ENCODE measurements around the gene GPER1. TPM values are rescaled to one million over a fixed set of nuclear protein-coding genes. Genes with fewer than 3 reads are reported as not detected.

Gene GPER1
- total RNA-seq, 1 experiment from 2014 or later, result 1.2 TPM

GRCh38 chr7:1060315-1061072 is 27.4 kb upstream of the GPER1 start:
- 0 out of 4 replicates have a peak, but pooled peaks cover 0 to under 1% of the 10 kb centered on the region in 2 experiments for H3K4me1 ChIP-seq (ENCODE audit: control insufficient read depth in 1 of 2, insufficient read depth in 2 of 2, low read length in 2 of 2)
- RAD21 ChIA-PET (ENCODE audit: low non-redundant PET in 1 of 2, low total read pairs in 2 of 2, uncharacterized antibody in 2 of 2, unreplicated experiment in 2 of 2), result no interaction called here
- H3K4me2 ChIP-seq (ENCODE audit: low read length), result no peak overlapping the region
- no TSS peak for BruUV-seq (replicated peaks)
- no peak overlapping the region for H3K4me3 ChIP-seq (replicated peaks in 1 of 2; ENCODE audit: low read depth in 1 of 2, low read length in 2 of 2)
- no peak for TF ChIP-seq FOSL1 (IDR thresholded peaks at IDR 0.05; ENCODE audit: low read depth)
- no peaks in the 10 kb centered on the region for H3K9me3 ChIP-seq (ENCODE audit: control insufficient read depth in 1 of 2, insufficient read depth in 1 of 2, low read depth in 1 of 2, low read length in 2 of 2)
- H3K27ac ChIP-seq (ENCODE audit: low read depth, low read length), result no peak overlapping the region
- peaks cover 3% of the 10 kb centered on the region; the same call in 1 of the 2 replicates for H3K79me2 ChIP-seq (ENCODE audit: insufficient read depth, low read length)
- H3K9me2 ChIP-seq (ENCODE audit: insufficient read depth), result no peaks in the 10 kb centered on the region
- intact Hi-C loops (cut with micrococcal nuclease), result loop anchor here (10.0 kb wide), 1 partner anchor 156 kb away; no protein-coding TSS in a partner anchor
- no peaks in the 10 kb centered on the region for H4K20me1 ChIP-seq (ENCODE audit: insufficient read depth)
- POLR2A ChIA-PET, result no interaction called here
- ATAC-seq, result no peak
- no peak overlapping the region for H3K9ac ChIP-seq (ENCODE audit: low read length)
- DNase-seq (ENCODE audit: low read depth, low spot score), result no peak
- H3K36me3 ChIP-seq (ENCODE audit: control insufficient read depth in 1 of 2, insufficient read depth in 2 of 2, low read length in 2 of 2), result no peaks in the 10 kb centered on the region
- H3K27me3 ChIP-seq (ENCODE audit: insufficient read depth, low read length), result no peaks in the 10 kb centered on the region
- CTCF ChIA-PET, result no interaction called here
- H2AFZ ChIP-seq (ENCODE audit: low read depth, low read length, poor library complexity, severe bottlenecking), result no peak overlapping the region

- Histone ChIP-seq H3K4me2 (ENCODE audit: low read length) (no peak overlapping the region), H3K4me3 (replicated peaks in 1 of 2; ENCODE audit: low read depth in 1 of 2, low read length in 2 of 2) (no peak overlapping the region), H3K79me2 (ENCODE audit: insufficient read depth, low read length) (peaks cover 3% of the 10 kb centered on the region; the same call in 1 of the 2 replicates), H3K4me1 (ENCODE audit: control insufficient read depth in 1 of 2, insufficient read depth in 2 of 2, low read length in 2 of 2) (0 out of 4 replicates have a peak, but pooled peaks cover 0 to 2% of the 10 kb centered on the region in 2 experiments), H3K27me3 (ENCODE audit: insufficient read depth, low read length) (no peaks in the 10 kb centered on the region), H3K27ac (ENCODE audit: low read depth, low read length) (no peak overlapping the region), H3K36me3 (ENCODE audit: control insufficient read depth in 1 of 2, insufficient read depth in 2 of 2, low read length in 2 of 2) (no peaks in the 10 kb centered on the region), H2AFZ (ENCODE audit: low read depth, low read length, poor library complexity, severe bottlenecking) (no peak overlapping the region), H3K9ac (ENCODE audit: low read length) (no peak overlapping the region), H3K9me2 (ENCODE audit: insufficient read depth) (no peaks in the 10 kb centered on the region), H3K9me3 (ENCODE audit: control insufficient read depth in 1 of 2, insufficient read depth in 1 of 2, low read depth in 1 of 2, low read length in 2 of 2) (no peaks in the 10 kb centered on the region), H4K20me1 (ENCODE audit: insufficient read depth) (no peaks in the 10 kb centered on the region)
- ChIA-PET CTCF (interaction anchor here (1.1 kb wide), 1 partner anchor 68 kb away, joined by 3 read pairs; no protein-coding TSS in a partner anchor), RAD21 (ENCODE audit: low non-redundant PET in 1 of 2, low total read pairs in 2 of 2, uncharacterized antibody in 2 of 2, unreplicated experiment in 2 of 2) (no interaction called here), POLR2A (no interaction called here)
- DNase-seq (ENCODE audit: low read depth, low spot score) (no peak), ATAC-seq (no peak)
- no TSS peak for BruUV-seq (replicated peaks)
- intact Hi-C loops (cut with micrococcal nuclease), result loop anchor here (10.0 kb wide), 1 partner anchor 156 kb away; no protein-coding TSS in a partner anchor
- no peak for TF ChIP-seq EZH2phosphoT487 (IDR thresholded peaks at IDR 0.05; ENCODE audit: borderline replicate concordance)
- TF ChIP-seq SRF (IDR thresholded peaks at IDR 0.05; ENCODE audit: low read depth), result no peak
- no peak for TF ChIP-seq JUND (IDR thresholded peaks at IDR 0.05)
- TF ChIP-seq MAX (IDR thresholded peaks at IDR 0.05), result no peak
- TF ChIP-seq ATF3 (IDR thresholded peaks at IDR 0.05), result no peak
- no peak for TF ChIP-seq YY1 (IDR thresholded peaks at IDR 0.05; ENCODE audit: extremely low read depth, insufficient replicate concordance, low read depth, low read length)
- TF ChIP-seq POLR2AphosphoS5 (IDR thresholded peaks at IDR 0.05; ENCODE audit: low read depth, low read length), result no peak
- no peak for TF ChIP-seq ZNF274 (IDR thresholded peaks at IDR 0.05; ENCODE audit: low read depth, low read length)
- no peak for TF ChIP-seq TCF7L2 (IDR thresholded peaks at IDR 0.05; ENCODE audit: borderline replicate concordance, extremely low read depth, insufficient read depth, insufficient read length)
- TF ChIP-seq REST (IDR thresholded peaks at IDR 0.05; ENCODE audit: low read depth), result no peak
- no peak for TF ChIP-seq CEBPB (IDR thresholded peaks at IDR 0.05; ENCODE audit: low read depth)
- TF ChIP-seq ZBTB33 (IDR thresholded peaks at IDR 0.05; ENCODE audit: extremely low read depth, insufficient replicate concordance, low read length), result no peak
Measured at GRCh38 chr7:1061180-1061579, 26.7 kb upstream of the GPER1 start.
